Liver (tissue), 9 donors: ENCODE measurements around the gene ACACB. TPM values are rescaled to one million over a fixed set of nuclear protein-coding genes. Genes with fewer than 3 reads are reported as not detected.

Experiments
- DNase-seq: peaks from one replicate; pipeline ENCODE4 v3.0.0-alpha.2; 2017; ENCODE audit warnings: low spot score
- H3K27ac ChIP-seq, 2 donors: one replicate each; pipeline ENCODE4 v1.7.0; 2013; ENCODE audit warnings: inconsistent platforms in 2 of 2, low read length in 2 of 2, control low read depth in 1 of 2, low read depth in 1 of 2, mild to moderate bottlenecking in 1 of 2
- H3K27me3 ChIP-seq, 4 donors: one replicate each; pipeline versions ENCODE4 v1.6.1 to v1.7.0; 2013; ENCODE audit warnings: low read length in 3 of 4, inconsistent platforms in 1 of 4, mild to moderate bottlenecking in 1 of 4, moderate library complexity in 1 of 4; ENCODE audit not compliant: control insufficient read depth in 4 of 4, insufficient read depth in 4 of 4
- H3K36me3 ChIP-seq, 4 donors: one replicate each; pipeline versions ENCODE4 v1.6.1 to v1.7.0; 2013; ENCODE audit warnings: low read length in 3 of 4, mild to moderate bottlenecking in 3 of 4, low read depth in 1 of 4, moderate library complexity in 1 of 4; ENCODE audit not compliant: control insufficient read depth in 4 of 4, insufficient read depth in 3 of 4
- H3K4me1 ChIP-seq, 4 donors: one replicate each; pipeline versions ENCODE4 v1.6.1 to v1.7.0; 2013; ENCODE audit warnings: low read length in 3 of 4, mild to moderate bottlenecking in 3 of 4, moderate library complexity in 1 of 4; ENCODE audit not compliant: control insufficient read depth in 4 of 4, insufficient read depth in 4 of 4
- H3K4me3 ChIP-seq, 3 donors: one replicate each; pipeline versions ENCODE4 v1.6.1 to v1.7.0; 2013; ENCODE audit warnings: low read length in 3 of 3, control low read depth in 1 of 3, low read depth in 1 of 3, mild to moderate bottlenecking in 1 of 3
- H3K9ac ChIP-seq, 2 donors: one replicate each; pipeline ENCODE4 v1.7.0; 2013; ENCODE audit warnings: low read length in 2 of 2, mild to moderate bottlenecking in 2 of 2, moderate library complexity in 2 of 2, control low read depth in 1 of 2, low read depth in 1 of 2
- H3K9me3 ChIP-seq, 4 donors: one replicate each; pipeline versions ENCODE4 v1.6.1 to v1.7.0; 2013; ENCODE audit warnings: low read length in 3 of 4; ENCODE audit not compliant: control insufficient read depth in 4 of 4
- EGR1 ChIP-seq, 2 donors: IDR thresholded peaks; 2 replicates each; pipeline ENCODE4 v1.6.1; 2016 to 2018; ENCODE audit warnings: antibody characterized with exemption in 2 of 2, low read depth in 2 of 2
- FOXA1 ChIP-seq: IDR thresholded peaks from 2 replicates; pipeline ENCODE4 v1.6.1; 2016; ENCODE audit warnings: antibody characterized with exemption
- GABPA ChIP-seq, 2 donors: IDR thresholded peaks in 1 of 2; conservative IDR thresholded peaks in 1 of 2; 2 replicates each; pipeline ENCODE4 v1.6.1; 2016; ENCODE audit warnings: antibody characterized with exemption in 2 of 2, mild to moderate bottlenecking in 1 of 2, moderate library complexity in 1 of 2
- HNF4A ChIP-seq, 2 donors: conservative IDR thresholded peaks; 2 replicates each; pipeline ENCODE4 v1.6.1; 2016; ENCODE audit warnings: antibody characterized with exemption in 2 of 2, mild to moderate bottlenecking in 2 of 2
- HNF4G ChIP-seq: IDR thresholded peaks from 2 replicates; pipeline ENCODE4 v1.6.1; 2016; ENCODE audit warnings: antibody characterized with exemption
- JUND ChIP-seq, 2 donors: IDR thresholded peaks; 2 replicates each; pipeline ENCODE4 v1.6.1; 2016; ENCODE audit warnings: antibody characterized with exemption in 2 of 2
- MAX ChIP-seq: IDR thresholded peaks from 2 replicates; pipeline ENCODE4 v1.6.1; 2016; ENCODE audit warnings: antibody characterized with exemption
- NR2F2 ChIP-seq: IDR thresholded peaks from 2 replicates; pipeline ENCODE4 v1.6.1; 2016; ENCODE audit warnings: antibody characterized with exemption
- RAD21 ChIP-seq, 2 donors: IDR thresholded peaks; 2 replicates each; pipeline ENCODE4 v1.6.1; 2016; ENCODE audit warnings: antibody characterized with exemption in 2 of 2, mild to moderate bottlenecking in 2 of 2
- RXRA ChIP-seq, 2 donors: IDR thresholded peaks; 2 replicates each; pipeline ENCODE4 v1.6.1; 2017 to 2018; ENCODE audit warnings: antibody characterized with exemption in 2 of 2, mild to moderate bottlenecking in 1 of 2
- SP1 ChIP-seq: IDR thresholded peaks from 2 replicates; pipeline ENCODE4 v1.6.1; 2018; ENCODE audit warnings: antibody characterized with exemption, mild to moderate bottlenecking
- TAF1 ChIP-seq: conservative IDR thresholded peaks from 2 replicates; pipeline ENCODE4 v1.6.1; 2016; ENCODE audit warnings: antibody characterized with exemption, mild to moderate bottlenecking
- YY1 ChIP-seq: IDR thresholded peaks from 2 replicates; pipeline ENCODE4 v1.6.1; 2016; ENCODE audit warnings: antibody characterized with exemption, mild to moderate bottlenecking
- ZBTB33 ChIP-seq: IDR thresholded peaks from 2 replicates; pipeline ENCODE4 v1.6.1; 2016; ENCODE audit warnings: antibody characterized with exemption
- WGBS: extraction: QIAGEN DNeasy Blood & Tissue Kit; methylation state at CpG from one replicate; pipeline ENCODE4 v1.1.7; 2013; 5-methylcytosine and 5-hydroxymethylcytosine counted together
- polyA plus RNA-seq, 2 donors: library from polyadenylated mRNA; stranded (reverse) in 1 of 2; unstranded in 1 of 2; fragments of 200-250 nt in 1 of 2; fragments of >200 nt in 1 of 2; fragmentation: Nextera tagmentation in 1 of 2; extraction: Ambion mirVana in 1 of 2; gene quantifications; one replicate each; pipeline versions ENCODE4 v1.2.1 to v1.2.3, GENCODE V29; 2013 to 2015
- total RNA-seq, 2 donors: library from RNA; depleted of rRNA; stranded (reverse); fragments of >200 nt; gene quantifications; one replicate each; pipeline ENCODE4 v1.2.3, GENCODE V29; 2014
- TF ChIP-seq, protein P1 (sequence below): IDR thresholded peaks from 2 replicates; pipeline ENCODE4 v1.6.1; 2016; ENCODE audit warnings: antibody characterized with exemption, mild to moderate bottlenecking
- TF ChIP-seq, protein P2 (sequence below): IDR thresholded peaks from 2 replicates; pipeline ENCODE4 v1.6.1; 2016; ENCODE audit warnings: antibody characterized with exemption
- TF ChIP-seq, protein P3 (sequence below): fragments of 150-350 bp; IDR thresholded peaks from 2 replicates; pipeline ENCODE4 v1.5.1; 2017; ENCODE audit warnings: improper control_type of control experiment, low read depth, low read length; ENCODE audit not compliant: missing input control
- donor health status: healthy.
- donor health status: healthy.
- donor health status: healthy.
- donor health status: healthy.
- donor health status: healthy.

Gene ACACB
- total and polyA plus RNA-seq, 4 donors: 12.9 to 288 (median 52.1) TPM

GRCh38 chr12:109114644-109115043 is 1.7 kb upstream of the ACACB start:
- no peak for DNase-seq
- no peak for TF ChIP-seq SP1
- TF ChIP-seq YY1: no peak
- TF ChIP-seq, protein P1, sequence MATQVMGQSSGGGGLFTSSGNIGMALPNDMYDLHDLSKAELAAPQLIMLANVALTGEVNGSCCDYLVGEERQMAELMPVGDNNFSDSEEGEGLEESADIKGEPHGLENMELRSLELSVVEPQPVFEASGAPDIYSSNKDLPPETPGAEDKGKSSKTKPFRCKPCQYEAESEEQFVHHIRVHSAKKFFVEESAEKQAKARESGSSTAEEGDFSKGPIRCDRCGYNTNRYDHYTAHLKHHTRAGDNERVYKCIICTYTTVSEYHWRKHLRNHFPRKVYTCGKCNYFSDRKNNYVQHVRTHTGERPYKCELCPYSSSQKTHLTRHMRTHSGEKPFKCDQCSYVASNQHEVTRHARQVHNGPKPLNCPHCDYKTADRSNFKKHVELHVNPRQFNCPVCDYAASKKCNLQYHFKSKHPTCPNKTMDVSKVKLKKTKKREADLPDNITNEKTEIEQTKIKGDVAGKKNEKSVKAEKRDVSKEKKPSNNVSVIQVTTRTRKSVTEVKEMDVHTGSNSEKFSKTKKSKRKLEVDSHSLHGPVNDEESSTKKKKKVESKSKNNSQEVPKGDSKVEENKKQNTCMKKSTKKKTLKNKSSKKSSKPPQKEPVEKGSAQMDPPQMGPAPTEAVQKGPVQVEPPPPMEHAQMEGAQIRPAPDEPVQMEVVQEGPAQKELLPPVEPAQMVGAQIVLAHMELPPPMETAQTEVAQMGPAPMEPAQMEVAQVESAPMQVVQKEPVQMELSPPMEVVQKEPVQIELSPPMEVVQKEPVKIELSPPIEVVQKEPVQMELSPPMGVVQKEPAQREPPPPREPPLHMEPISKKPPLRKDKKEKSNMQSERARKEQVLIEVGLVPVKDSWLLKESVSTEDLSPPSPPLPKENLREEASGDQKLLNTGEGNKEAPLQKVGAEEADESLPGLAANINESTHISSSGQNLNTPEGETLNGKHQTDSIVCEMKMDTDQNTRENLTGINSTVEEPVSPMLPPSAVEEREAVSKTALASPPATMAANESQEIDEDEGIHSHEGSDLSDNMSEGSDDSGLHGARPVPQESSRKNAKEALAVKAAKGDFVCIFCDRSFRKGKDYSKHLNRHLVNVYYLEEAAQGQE: no peak
- no peak for TF ChIP-seq HNF4A (conservative IDR thresholded peaks at IDR 0.05)
- H3K4me3 ChIP-seq: peak overlapping the region in 1 of 3 donors; percentile 14
- peak overlapping the region in 1 of 2 donors; percentile 47 for H3K9ac ChIP-seq
- H3K36me3 ChIP-seq: no peaks in the 10 kb centered on the region
- peaks cover 20 to 83% (median 75%) of the 10 kb centered on the region in 4 donors for H3K4me1 ChIP-seq
- H3K27me3 ChIP-seq: no peaks in the 10 kb centered on the region
- no peaks in the 10 kb centered on the region for H3K9me3 ChIP-seq
- WGBS: 43% methylated on average over 2 of the region's 2 CpGs
- peak overlapping the region; percentile 78 to 85 for H3K27ac ChIP-seq

DNA sequence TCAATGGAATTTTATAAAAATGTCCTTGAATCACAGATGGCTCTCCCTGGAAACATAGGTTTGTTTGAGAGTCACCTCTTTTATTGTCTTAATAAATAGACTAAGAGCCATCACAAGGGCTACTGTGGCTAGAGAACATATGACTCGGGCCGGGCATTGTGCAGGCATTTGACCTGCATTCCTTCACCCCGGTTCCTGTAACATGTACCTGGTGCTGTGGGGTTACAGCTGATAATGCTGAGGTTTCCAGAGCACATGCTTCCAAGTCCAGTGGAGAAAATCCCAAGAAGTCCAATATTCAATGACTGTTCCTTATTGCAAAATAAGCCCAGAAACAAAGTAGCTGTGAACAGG is 1.0 kb upstream of the ACACB start:
- H3K27ac ChIP-seq: peak overlapping the region; percentile 78 to 85
- H3K9me3 ChIP-seq: no peaks in the 10 kb centered on the region
- H3K9ac ChIP-seq: peak overlapping the region in 1 of 2 donors; percentile 47
- no peak for TF ChIP-seq GABPA (IDR thresholded peaks at IDR 0.05 in 1 of 2, conservative IDR thresholded peaks at IDR 0.05 in 1 of 2)
- no peak for TF ChIP-seq HNF4A (conservative IDR thresholded peaks at IDR 0.05)
- TF ChIP-seq MAX: no peak
- TF ChIP-seq RXRA (IDR thresholded peaks at IDR 0.05): no peak
- no peak for TF ChIP-seq NR2F2
- no peak for TF ChIP-seq JUND (IDR thresholded peaks at IDR 0.05)
- TF ChIP-seq, protein P2, sequence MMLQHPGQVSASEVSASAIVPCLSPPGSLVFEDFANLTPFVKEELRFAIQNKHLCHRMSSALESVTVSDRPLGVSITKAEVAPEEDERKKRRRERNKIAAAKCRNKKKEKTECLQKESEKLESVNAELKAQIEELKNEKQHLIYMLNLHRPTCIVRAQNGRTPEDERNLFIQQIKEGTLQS: no peak
- TF ChIP-seq TAF1: no peak
- TF ChIP-seq EGR1 (IDR thresholded peaks at IDR 0.05; ENCODE audit: low read depth in 2 of 2): no peak
- no peak for TF ChIP-seq YY1
- TF ChIP-seq RAD21 (IDR thresholded peaks at IDR 0.05): no peak
- no peak for TF ChIP-seq HNF4G
- TF ChIP-seq FOXA1: no peak
- no peak for TF ChIP-seq ZBTB33
- no peak for TF ChIP-seq SP1
- TF ChIP-seq, protein P3, sequence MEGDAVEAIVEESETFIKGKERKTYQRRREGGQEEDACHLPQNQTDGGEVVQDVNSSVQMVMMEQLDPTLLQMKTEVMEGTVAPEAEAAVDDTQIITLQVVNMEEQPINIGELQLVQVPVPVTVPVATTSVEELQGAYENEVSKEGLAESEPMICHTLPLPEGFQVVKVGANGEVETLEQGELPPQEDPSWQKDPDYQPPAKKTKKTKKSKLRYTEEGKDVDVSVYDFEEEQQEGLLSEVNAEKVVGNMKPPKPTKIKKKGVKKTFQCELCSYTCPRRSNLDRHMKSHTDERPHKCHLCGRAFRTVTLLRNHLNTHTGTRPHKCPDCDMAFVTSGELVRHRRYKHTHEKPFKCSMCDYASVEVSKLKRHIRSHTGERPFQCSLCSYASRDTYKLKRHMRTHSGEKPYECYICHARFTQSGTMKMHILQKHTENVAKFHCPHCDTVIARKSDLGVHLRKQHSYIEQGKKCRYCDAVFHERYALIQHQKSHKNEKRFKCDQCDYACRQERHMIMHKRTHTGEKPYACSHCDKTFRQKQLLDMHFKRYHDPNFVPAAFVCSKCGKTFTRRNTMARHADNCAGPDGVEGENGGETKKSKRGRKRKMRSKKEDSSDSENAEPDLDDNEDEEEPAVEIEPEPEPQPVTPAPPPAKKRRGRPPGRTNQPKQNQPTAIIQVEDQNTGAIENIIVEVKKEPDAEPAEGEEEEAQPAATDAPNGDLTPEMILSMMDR: no peak
- WGBS: 31% methylated on average over 3 of the region's 3 CpGs
- peaks cover 15 to 85% (median 72%) of the 10 kb centered on the region in 4 donors for H3K4me1 ChIP-seq
- peak overlapping the region in 2 of 3 donors; percentile 5 to 14 for H3K4me3 ChIP-seq
- no peak for DNase-seq
- H3K27me3 ChIP-seq: no peaks in the 10 kb centered on the region
- H3K36me3 ChIP-seq: no peaks in the 10 kb centered on the region
